Fibroblast of skin of abdomen (primary cell): Measurements from ENCODE around the gene ALKBH2. TPM values are rescaled to one million over a fixed set of nuclear protein-coding genes. Genes with fewer than 3 reads are reported as not detected.

Experiments
- DNase-seq: peaks from one replicate; pipeline ENCODE4 v3.0.0-alpha.2; 2013
- polyA plus RNA-seq, 2 experiments: library from polyadenylated mRNA; unstranded; fragments of 120-200 nt; gene quantifications; one replicate each; pipeline ENCODE4 v1.2.1, GENCODE V29; 2013; ENCODE audit not compliant: insufficient read length in 2 of 2

ALKBH2 gene
- polyA plus RNA-seq (2013, experiment 1 of 2; ENCODE audit: insufficient read length), result 25.4 TPM
- 23.0 TPM for polyA plus RNA-seq (2013, experiment 2 of 2; ENCODE audit: insufficient read length)

- peak; percentile 91 for DNase-seq
Measured at GRCh38 chr12:109093022-109093918, at the start of gene ALKBH2. Gene ALKBH2, minus strand, starts transcription at chr12:109093472. Its CDS starts 686 bp downstream, at chr12:109092786.

GRCh38 chr12:109140560-109140959, 47.3 kb upstream of the ALKBH2 start:
- DNase-seq, result no peak

GRCh38 chr12:109139791-109140190, 46.5 kb upstream of the ALKBH2 start:
- no peak for DNase-seq

- DNase-seq, result no peak
Measured at GRCh38 chr12:109139360-109139759, 46.1 kb upstream of the ALKBH2 start.

- DNase-seq, result no peak
Measured at GRCh38 chr12:109137055-109137454, 43.8 kb upstream of the ALKBH2 start.

- no peak for DNase-seq
Measured at GRCh38 chr12:109134186-109134917, 41.1 kb upstream of the ALKBH2 start.

- DNase-seq, result no peak
Measured at GRCh38 chr12:109131154-109132050, 38.1 kb upstream of the ALKBH2 start.

- no peak for DNase-seq
Measured at GRCh38 chr12:109130297-109131153, 37.3 kb upstream of the ALKBH2 start.

- DNase-seq, result no peak
Measured at GRCh38 chr12:109127533-109128242, 34.4 kb upstream of the ALKBH2 start.

GRCh38 chr12:109126784-109127183, 33.5 kb upstream of the ALKBH2 start:
- no peak for DNase-seq

GRCh38 chr12:109125791-109126190, 32.5 kb upstream of the ALKBH2 start:
- DNase-seq, result no peak

- DNase-seq, result no peak
Measured at GRCh38 chr12:109124878-109125648, 31.8 kb upstream of the ALKBH2 start.

- DNase-seq, result no peak
Measured at GRCh38 chr12:109121346-109121880, 28.1 kb upstream of the ALKBH2 start.

- DNase-seq, result no peak
Measured at GRCh38 chr12:109120557-109120956, 27.3 kb upstream of the ALKBH2 start.

GRCh38 chr12:109120095-109120494, 26.8 kb upstream of the ALKBH2 start:
- DNase-seq, result no peak

- no peak for DNase-seq
Measured at GRCh38 chr12:109116611-109116949, 23.3 kb upstream of the ALKBH2 start.

GRCh38 chr12:109115758-109116610, 22.7 kb upstream of the ALKBH2 start, which contains the start of gene ACACB:
Gene ACACB, plus strand, starts transcription at chr12:109116587. Its CDS starts 22,819 bp downstream, at chr12:109139406.
- no peak for DNase-seq

GRCh38 chr12:109115404-109115757, 22.1 kb upstream of the ALKBH2 start:
- DNase-seq, result no peak

GRCh38 chr12:109114644-109115043, 21.4 kb upstream of the ALKBH2 start:
- no peak for DNase-seq
